Measurements from ENCODE around the gene RPL11. TPM values are rescaled to one million over a fixed set of nuclear protein-coding genes. Genes with fewer than 3 reads are reported as not detected.

Gene RPL11
- total RNA-seq, 1 experiment from 2014 or later: 1,479 TPM

DNA sequence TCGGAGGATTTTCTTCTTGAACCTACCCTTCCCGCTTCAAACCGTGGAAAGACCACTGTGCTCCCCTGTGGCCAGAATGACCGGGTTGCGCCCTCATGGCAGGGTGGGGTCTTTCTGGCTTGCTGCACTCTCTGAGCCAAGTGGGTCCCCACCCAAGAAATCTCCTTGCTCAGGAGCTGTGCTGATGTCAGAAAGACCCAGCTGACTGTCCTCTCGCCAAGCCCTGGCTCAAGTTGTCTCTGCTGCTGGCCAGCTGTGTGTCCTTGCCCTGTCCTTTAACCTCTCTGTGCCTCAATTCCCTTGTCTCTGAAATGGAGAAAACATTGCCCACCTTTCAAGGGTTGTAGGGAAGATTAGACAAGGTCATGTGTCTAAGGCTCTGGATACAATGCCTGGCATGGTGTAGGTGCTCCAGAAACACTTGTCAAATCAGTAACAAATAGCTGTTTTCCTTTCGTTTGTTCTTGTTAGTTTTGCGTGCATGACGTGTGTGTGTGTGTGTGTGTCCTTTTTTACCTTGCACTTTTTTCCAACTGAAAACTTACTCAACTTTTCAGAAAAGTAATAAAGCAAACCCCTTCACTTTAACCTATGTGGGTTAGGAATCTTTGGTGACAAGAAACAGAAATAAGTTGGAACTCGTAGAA lies 41.1 kb upstream of the RPL11 start:
- Histone ChIP-seq H3K36me3 (ENCODE audit: insufficient read depth, low read length) (no peaks in the 10 kb centered on the region), H2AFZ (ENCODE audit: low read length) (no peak overlapping the region), H3K79me2 (ENCODE audit: low read length) (no peaks in the 10 kb centered on the region), H3K9ac (ENCODE audit: low read length) (no peak overlapping the region), H3K4me1 (ENCODE audit: low read length) (no peaks in the 10 kb centered on the region), H3K4me2 (ENCODE audit: low read depth, low read length, poor library complexity, severe bottlenecking) (no peak overlapping the region), H3K27ac (ENCODE audit: low read length) (no peak overlapping the region), H3K27me3 (ENCODE audit: low read length) (no peaks in the 10 kb centered on the region), H4K20me1 (ENCODE audit: insufficient read depth, low read depth, low read length) (no peaks in the 10 kb centered on the region), H3K9me3 (ENCODE audit: low read length) (no peaks in the 10 kb centered on the region), H3K9me2 (replicated peaks; ENCODE audit: insufficient read depth, low read length) (no peaks in the 10 kb centered on the region), H3K4me3 (ENCODE audit: low read length) (no peak overlapping the region)
- DNase-seq: peak; percentile 22

DNA sequence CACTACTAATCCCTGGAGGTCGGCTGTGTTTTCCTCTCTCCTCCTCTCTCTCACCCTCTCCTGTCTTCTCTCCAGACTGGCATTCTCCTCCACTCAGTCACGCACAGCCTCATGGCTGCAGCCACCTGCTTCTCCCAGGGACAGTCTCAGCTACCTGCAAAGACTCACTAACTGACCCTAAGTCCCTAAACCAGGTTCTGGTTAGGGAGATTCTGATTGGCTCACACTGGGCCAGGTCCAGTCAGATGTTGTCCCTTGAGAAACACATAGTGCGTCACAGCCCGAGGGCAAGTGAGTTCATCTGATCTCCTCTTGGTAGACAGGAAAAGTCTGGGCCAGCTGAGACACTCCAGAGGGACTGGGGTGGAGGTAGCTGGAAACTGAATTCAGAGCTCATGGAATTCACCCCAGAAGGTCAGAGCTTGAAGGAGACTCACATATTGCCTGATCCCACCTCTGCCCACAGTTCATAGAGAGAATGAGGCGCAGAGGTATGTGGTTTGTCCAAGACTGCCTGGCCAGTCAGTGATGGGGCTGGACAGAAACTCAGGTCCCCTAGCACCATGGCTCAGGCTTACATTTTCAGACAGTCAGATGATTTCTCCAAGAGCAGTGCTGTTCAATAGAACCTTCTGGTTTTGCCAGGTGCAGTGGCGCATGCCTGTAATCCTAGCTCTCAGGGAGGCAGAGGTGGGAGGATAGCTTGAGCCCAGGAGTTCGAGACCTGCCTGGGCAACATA lies 40.4 kb upstream of the RPL11 start:
- Histone ChIP-seq H3K4me2 (ENCODE audit: low read depth, low read length, poor library complexity, severe bottlenecking) (no peak overlapping the region), H3K79me2 (ENCODE audit: low read length) (no peaks in the 10 kb centered on the region), H4K20me1 (ENCODE audit: insufficient read depth, low read depth, low read length) (no peaks in the 10 kb centered on the region), H3K4me1 (ENCODE audit: low read length) (no peaks in the 10 kb centered on the region), H3K27ac (ENCODE audit: low read length) (no peak overlapping the region), H2AFZ (ENCODE audit: low read length) (no peak overlapping the region), H3K36me3 (ENCODE audit: insufficient read depth, low read length) (no peaks in the 10 kb centered on the region), H3K4me3 (ENCODE audit: low read length) (no peak overlapping the region), H3K9me2 (replicated peaks; ENCODE audit: insufficient read depth, low read length) (no peaks in the 10 kb centered on the region), H3K27me3 (ENCODE audit: low read length) (no peaks in the 10 kb centered on the region), H3K9me3 (ENCODE audit: low read length) (no peaks in the 10 kb centered on the region), H3K9ac (ENCODE audit: low read length) (no peak overlapping the region)
- DNase-seq: peak; percentile 40

DNA sequence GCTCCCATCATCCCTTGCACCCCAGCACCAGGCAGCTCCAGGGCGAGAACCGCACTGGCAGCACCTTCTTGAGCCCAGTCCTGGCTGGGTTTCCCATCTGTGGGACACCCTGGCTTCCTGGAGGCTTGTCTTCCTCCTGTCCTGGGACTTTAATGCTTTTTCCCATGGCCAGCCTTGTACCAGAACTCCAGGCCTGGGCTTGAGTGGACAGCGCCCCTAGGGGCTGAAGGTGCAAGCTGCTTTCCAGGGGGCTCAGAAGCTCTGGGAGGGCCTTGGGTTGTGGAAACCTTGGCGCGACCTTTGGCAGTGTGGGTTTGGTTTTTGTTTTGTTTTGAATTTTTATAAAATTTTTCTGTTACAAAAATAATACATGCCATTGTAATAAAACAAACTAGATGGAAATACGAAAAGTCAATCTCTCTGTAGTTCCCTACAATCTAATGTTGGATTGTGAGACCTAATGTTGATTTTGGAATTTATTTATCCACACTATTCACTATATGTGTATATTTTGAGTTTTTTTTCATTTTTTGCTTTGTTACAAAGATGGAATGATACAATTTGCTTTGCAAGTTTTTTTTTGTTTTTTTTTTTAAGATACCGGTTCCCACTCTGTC lies 33.8 kb upstream of the RPL11 start:
- no peak overlapping the region for H3K27ac ChIP-seq (ENCODE audit: low read length)
- H3K36me3 ChIP-seq (ENCODE audit: insufficient read depth, low read length): no peaks in the 10 kb centered on the region
- no peaks in the 10 kb centered on the region for H3K79me2 ChIP-seq (ENCODE audit: low read length)
- H3K4me3 ChIP-seq (ENCODE audit: low read length): no peak overlapping the region
- peak; percentile 82 for DNase-seq
- no peaks in the 10 kb centered on the region for H3K9me2 ChIP-seq (replicated peaks; ENCODE audit: insufficient read depth, low read length)
- no peak overlapping the region for H2AFZ ChIP-seq (ENCODE audit: low read length)
- no peaks in the 10 kb centered on the region for H3K27me3 ChIP-seq (ENCODE audit: low read length)
- H3K4me2 ChIP-seq (ENCODE audit: low read depth, low read length, poor library complexity, severe bottlenecking): no peak overlapping the region
- no peaks in the 10 kb centered on the region for H4K20me1 ChIP-seq (ENCODE audit: insufficient read depth, low read depth, low read length)
- H3K9me3 ChIP-seq (ENCODE audit: low read length): no peaks in the 10 kb centered on the region
- H3K9ac ChIP-seq (ENCODE audit: low read length): no peak overlapping the region
- no peaks in the 10 kb centered on the region for H3K4me1 ChIP-seq (ENCODE audit: low read length)

DNA sequence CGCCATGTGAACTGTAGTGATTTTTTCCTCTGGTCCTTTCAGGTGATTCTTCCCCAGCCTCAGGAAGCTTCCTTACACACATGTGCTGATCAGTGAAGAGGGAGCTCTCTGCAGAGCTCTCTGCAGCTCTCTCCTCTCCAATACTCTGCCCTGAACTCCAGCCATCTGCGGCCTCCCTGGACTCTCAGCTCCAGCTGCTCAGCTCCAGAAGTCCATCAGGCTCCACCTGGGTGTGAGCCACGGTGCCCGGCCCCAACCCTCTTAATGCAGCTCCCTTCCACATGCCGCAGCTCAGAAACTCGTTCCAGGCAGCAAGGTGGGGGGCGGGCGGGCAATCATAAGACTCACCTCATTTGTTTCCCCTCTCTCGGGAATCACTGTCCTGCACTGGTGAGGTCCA lies 30.9 kb upstream of the RPL11 start:
- Histone ChIP-seq H2AFZ (ENCODE audit: low read length) (no peak overlapping the region), H3K9me2 (replicated peaks; ENCODE audit: insufficient read depth, low read length) (no peaks in the 10 kb centered on the region), H3K4me3 (ENCODE audit: low read length) (no peak overlapping the region), H3K9me3 (ENCODE audit: low read length) (no peaks in the 10 kb centered on the region), H3K9ac (ENCODE audit: low read length) (no peak overlapping the region), H3K27me3 (ENCODE audit: low read length) (no peaks in the 10 kb centered on the region), H3K4me1 (ENCODE audit: low read length) (no peaks in the 10 kb centered on the region), H3K27ac (ENCODE audit: low read length) (no peak overlapping the region), H3K4me2 (ENCODE audit: low read depth, low read length, poor library complexity, severe bottlenecking) (no peak overlapping the region), H3K36me3 (ENCODE audit: insufficient read depth, low read length) (no peaks in the 10 kb centered on the region), H4K20me1 (ENCODE audit: insufficient read depth, low read depth, low read length) (no peaks in the 10 kb centered on the region), H3K79me2 (ENCODE audit: low read length) (no peaks in the 10 kb centered on the region)
- no peak for DNase-seq

DNA sequence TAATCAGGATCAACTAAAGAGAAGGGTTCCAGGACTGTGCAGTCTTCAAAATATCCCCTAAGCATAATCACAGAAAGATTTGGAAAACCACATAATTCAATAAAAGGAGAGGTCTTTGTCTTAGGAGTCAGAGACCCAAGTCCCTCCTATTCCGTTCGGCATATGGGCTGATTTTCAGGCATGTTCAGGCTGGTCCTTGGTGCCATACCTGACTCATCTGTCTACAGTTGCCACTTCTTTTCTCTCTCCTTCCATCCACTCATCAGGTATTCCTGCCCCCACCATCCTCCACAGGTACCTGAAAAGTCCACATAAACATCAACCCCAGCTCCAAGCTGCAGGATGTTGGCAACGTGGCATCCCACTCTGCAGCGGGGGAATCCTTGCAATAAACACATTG lies 29.7 kb upstream of the RPL11 start:
- Histone ChIP-seq H4K20me1 (ENCODE audit: insufficient read depth, low read depth, low read length) (no peaks in the 10 kb centered on the region), H3K9ac (ENCODE audit: low read length) (no peak overlapping the region), H3K9me3 (ENCODE audit: low read length) (no peaks in the 10 kb centered on the region), H3K4me2 (ENCODE audit: low read depth, low read length, poor library complexity, severe bottlenecking) (no peak overlapping the region), H3K9me2 (replicated peaks; ENCODE audit: insufficient read depth, low read length) (no peaks in the 10 kb centered on the region), H3K27me3 (ENCODE audit: low read length) (no peaks in the 10 kb centered on the region), H3K36me3 (ENCODE audit: insufficient read depth, low read length) (no peaks in the 10 kb centered on the region), H3K4me3 (ENCODE audit: low read length) (no peak overlapping the region), H2AFZ (ENCODE audit: low read length) (no peak overlapping the region), H3K79me2 (ENCODE audit: low read length) (no peaks in the 10 kb centered on the region), H3K4me1 (ENCODE audit: low read length) (no peaks in the 10 kb centered on the region), H3K27ac (ENCODE audit: low read length) (no peak overlapping the region)
- no peak for DNase-seq

DNA sequence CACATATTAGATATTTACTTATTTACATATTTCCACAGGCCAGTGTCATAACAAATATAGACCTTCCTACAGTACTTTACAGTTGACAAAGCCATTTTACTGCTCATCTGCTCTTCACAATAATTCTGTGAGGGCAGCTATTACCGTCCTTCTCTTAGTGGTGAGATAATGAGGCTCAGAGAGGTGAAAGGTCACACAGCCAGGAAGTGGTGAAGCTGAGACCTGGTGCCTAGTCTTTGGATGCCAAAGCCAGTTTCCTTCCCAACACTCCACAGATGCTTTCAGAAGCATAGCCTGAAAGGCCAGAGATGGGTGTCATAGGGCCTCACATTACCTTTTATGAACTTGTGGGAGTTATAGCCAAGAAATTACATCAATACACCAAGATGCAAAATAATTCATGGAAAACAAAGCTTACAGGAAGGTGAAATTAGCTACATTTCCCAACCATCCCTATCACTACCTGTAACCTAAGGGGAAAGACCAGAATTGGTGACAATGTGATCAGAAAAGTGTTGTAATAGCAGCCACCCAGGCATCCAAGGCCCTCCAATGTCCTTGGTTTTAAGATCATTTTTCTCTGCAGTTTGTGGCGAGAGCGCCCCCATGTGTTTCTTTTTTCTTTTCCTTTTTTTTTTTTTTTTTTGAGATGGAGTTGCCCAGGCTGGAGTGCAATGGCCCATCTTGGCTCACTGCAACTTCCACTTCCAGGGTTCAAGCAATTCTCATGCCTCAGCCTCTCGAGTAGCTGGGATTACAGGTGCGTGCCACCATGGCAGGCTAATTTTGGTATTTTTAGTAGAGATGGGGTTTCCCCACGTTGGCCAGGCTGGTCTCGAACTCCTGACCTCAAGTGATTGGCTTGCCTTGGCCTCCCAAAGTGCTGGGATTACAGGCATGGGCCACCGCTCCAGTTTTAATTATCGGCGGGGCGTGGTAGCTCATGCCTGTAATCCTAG lies 26.5 kb upstream of the RPL11 start:
- no peak overlapping the region for H2AFZ ChIP-seq (ENCODE audit: low read length)
- no peak overlapping the region for H3K9ac ChIP-seq (ENCODE audit: low read length)
- H3K4me2 ChIP-seq (ENCODE audit: low read depth, low read length, poor library complexity, severe bottlenecking): no peak overlapping the region
- H3K4me3 ChIP-seq (ENCODE audit: low read length): no peak overlapping the region
- H3K9me2 ChIP-seq (replicated peaks; ENCODE audit: insufficient read depth, low read length): no peaks in the 10 kb centered on the region
- no peaks in the 10 kb centered on the region for H3K79me2 ChIP-seq (ENCODE audit: low read length)
- H3K4me1 ChIP-seq (ENCODE audit: low read length): no peaks in the 10 kb centered on the region
- H3K9me3 ChIP-seq (ENCODE audit: low read length): no peaks in the 10 kb centered on the region
- H3K27me3 ChIP-seq (ENCODE audit: low read length): no peaks in the 10 kb centered on the region
- no peaks in the 10 kb centered on the region for H4K20me1 ChIP-seq (ENCODE audit: insufficient read depth, low read depth, low read length)
- peak; percentile 81 for DNase-seq
- H3K27ac ChIP-seq (ENCODE audit: low read length): no peak overlapping the region
- H3K36me3 ChIP-seq (ENCODE audit: insufficient read depth, low read length): no peaks in the 10 kb centered on the region

DNA sequence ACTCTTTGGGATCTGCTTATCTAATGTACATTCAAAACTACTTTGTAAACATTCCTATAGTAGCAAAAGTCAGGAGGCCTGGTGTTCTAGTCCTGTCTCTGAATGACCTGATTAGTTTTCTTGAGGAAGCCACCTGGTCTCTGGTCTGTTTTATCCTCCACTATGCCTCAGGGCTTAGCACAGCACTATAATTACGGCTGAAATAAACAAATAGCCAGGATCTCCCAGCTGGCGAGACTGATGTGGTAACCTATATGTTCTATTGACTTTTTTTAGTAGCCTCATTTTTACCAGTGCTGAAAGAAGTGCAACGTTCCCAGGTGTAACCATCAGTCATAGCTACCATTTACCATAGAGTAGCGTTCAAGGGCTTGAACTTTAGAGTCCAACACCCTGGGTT lies 24.2 kb upstream of the RPL11 start:
- Histone ChIP-seq H3K9ac (ENCODE audit: low read length) (no peak overlapping the region), H3K36me3 (ENCODE audit: insufficient read depth, low read length) (no peaks in the 10 kb centered on the region), H4K20me1 (ENCODE audit: insufficient read depth, low read depth, low read length) (no peaks in the 10 kb centered on the region), H3K79me2 (ENCODE audit: low read length) (no peaks in the 10 kb centered on the region), H3K27ac (ENCODE audit: low read length) (no peak overlapping the region), H3K9me3 (ENCODE audit: low read length) (no peaks in the 10 kb centered on the region), H3K4me1 (ENCODE audit: low read length) (no peaks in the 10 kb centered on the region), H3K4me3 (ENCODE audit: low read length) (no peak overlapping the region), H3K9me2 (replicated peaks; ENCODE audit: insufficient read depth, low read length) (no peaks in the 10 kb centered on the region), H3K4me2 (ENCODE audit: low read depth, low read length, poor library complexity, severe bottlenecking) (no peak overlapping the region), H2AFZ (ENCODE audit: low read length) (no peak overlapping the region), H3K27me3 (ENCODE audit: low read length) (no peaks in the 10 kb centered on the region)
- no peak for DNase-seq

DNA sequence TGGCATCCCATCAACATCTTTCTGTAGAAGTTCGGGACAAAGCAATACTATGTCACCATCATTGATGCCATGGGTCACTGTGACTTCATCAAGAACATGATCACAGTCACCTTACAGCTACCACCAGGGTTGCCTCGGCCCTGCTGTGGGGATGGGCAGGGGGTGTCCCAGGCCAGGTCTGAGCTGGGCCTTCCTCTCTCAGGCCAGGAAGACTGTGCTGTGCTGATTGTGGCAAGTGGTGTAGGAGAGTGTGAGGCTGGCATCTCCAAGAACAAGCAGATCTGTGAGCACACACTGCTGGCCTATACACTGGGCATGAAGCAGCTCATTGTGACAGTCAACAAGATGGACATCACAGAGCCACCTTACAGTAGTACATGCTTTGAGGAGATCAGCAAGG lies 20.9 kb upstream of the RPL11 start:
- no peak for DNase-seq
- Histone ChIP-seq H2AFZ (ENCODE audit: low read length) (no peak overlapping the region), H3K27ac (ENCODE audit: low read length) (no peak overlapping the region), H3K4me2 (ENCODE audit: low read depth, low read length, poor library complexity, severe bottlenecking) (no peak overlapping the region), H3K9me2 (replicated peaks; ENCODE audit: insufficient read depth, low read length) (no peaks in the 10 kb centered on the region), H3K79me2 (ENCODE audit: low read length) (no peaks in the 10 kb centered on the region), H3K9ac (ENCODE audit: low read length) (no peak overlapping the region), H3K9me3 (ENCODE audit: low read length) (no peaks in the 10 kb centered on the region), H4K20me1 (ENCODE audit: insufficient read depth, low read depth, low read length) (no peaks in the 10 kb centered on the region), H3K4me3 (ENCODE audit: low read length) (no peak overlapping the region), H3K4me1 (ENCODE audit: low read length) (no peaks in the 10 kb centered on the region), H3K27me3 (ENCODE audit: low read length) (no peaks in the 10 kb centered on the region), H3K36me3 (ENCODE audit: insufficient read depth, low read length) (no peaks in the 10 kb centered on the region)

All from Karpas-422 (cell line).